Measurements from ENCODE around the gene ZNF469.

DNA sequence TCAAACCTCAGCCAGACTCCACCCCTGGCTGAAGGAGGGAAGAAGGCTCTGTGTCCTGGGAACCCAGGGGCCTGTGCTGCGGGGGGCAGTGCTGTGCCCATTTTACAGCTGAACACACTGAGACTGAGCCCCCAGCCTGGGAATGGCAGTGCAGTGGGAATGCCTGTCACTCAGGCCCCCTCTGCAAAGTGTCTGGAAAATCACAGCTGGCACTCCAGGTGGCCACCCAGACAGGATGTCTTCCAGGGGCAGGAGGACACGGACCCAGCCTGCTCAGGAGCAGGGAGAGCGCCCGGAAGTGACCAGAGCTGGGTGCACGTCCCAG lies 32.6 kb downstream of the ZNF469 start:
- TF ChIP-seq POLR2AphosphoS5 (IDR thresholded peaks at IDR 0.05; ENCODE audit: low read depth, low read length) (no peak), POLR2A (IDR thresholded peaks at IDR 0.05; ENCODE audit: low read depth, low read length) (no peak), TAF1 (IDR thresholded peaks at IDR 0.05; ENCODE audit: borderline replicate concordance, low read depth, low read length) (no peak)

Measured in GM12892 (cell line).